K562 (cell line): ENCODE measurements around the gene SOSTDC1. TPM values are rescaled to one million over a fixed set of nuclear protein-coding genes. Genes with fewer than 3 reads are reported as not detected.
A peak's percentile ranks its signal among the peaks of the same experiment; 100 is the strongest.

Experiments
- MYC ChIP-seq, 2 experiments: fragments of 250-450 bp in 1 of 2; sonication (Bioruptor Pico) in 1 of 2; IDR thresholded peaks; 2 replicates each; pipeline versions ENCODE4 v1.5.1 to v1.6.1; 2012 to 2021; ENCODE audit warnings: low read depth in 2 of 2, borderline replicate concordance in 1 of 2, improper control_type of control experiment in 1 of 2, low read length in 1 of 2, mild to moderate bottlenecking in 1 of 2, moderate library complexity in 1 of 2
- RUNX1 ChIP-seq: sonication (generic); IDR thresholded peaks from 2 replicates; pipeline ENCODE4 v1.6.1; 2016; ENCODE audit warnings: antibody characterized with exemption, low read depth
- SOX6 ChIP-seq: fragments of 450-650 bp; IDR thresholded peaks from 2 replicates; pipeline ENCODE4 v1.6.1; 2014; ENCODE audit warnings: mild to moderate bottlenecking
- SRSF3 ChIP-seq: fragments of 200-400 bp; formaldehyde crosslinking; IDR thresholded peaks from 2 replicates; pipeline ENCODE4 v1.6.1; 2016; ENCODE audit warnings: mild to moderate bottlenecking, low read length, moderate library complexity; ENCODE audit not compliant: insufficient read depth
- TAL1 ChIP-seq: fragments of 450-650 bp; IDR thresholded peaks from 2 replicates; pipeline ENCODE4 v1.6.1; 2016; ENCODE audit warnings: mild to moderate bottlenecking
- TRIM24 ChIP-seq, 2 experiments: fragments of 450-650 bp; IDR thresholded peaks; 2 replicates each; pipeline ENCODE4 v1.6.1; 2016
- ZNF175 ChIP-seq: fragments of 200-800 bp; sonication (Bioruptor generic); IDR thresholded peaks from 2 replicates; pipeline ENCODE4 v1.6.1; 2016; ENCODE audit warnings: low read depth, mild to moderate bottlenecking, missing genetic modification characterization, missing compliant biosample characterization
- polyA plus RNA-seq, 8 experiments: library from polyadenylated mRNA; depleted of rRNA in 4 of 8; stranded (reverse) in 5 of 8; unstranded in 3 of 8; fragments of >200 nt; fragmentation: Nextera tagmentation in 2 of 8; fragmentation: Illumina TruSeq in 1 of 8; extraction: Ambion mirVana in 2 of 8; extraction: Trizol in 1 of 8; gene quantifications; 2 replicates each; pipeline versions ENCODE4 v1.2.1 to v1.2.3, GENCODE V29; 2011 to 2014; ENCODE audit warnings: inconsistent platforms in 1 of 8, missing spikeins in 1 of 8
- total RNA-seq, 7 experiments: library from RNA; depleted of rRNA in 6 of 7; stranded (reverse); fragments of >200 nt in 6 of 7; fragmentation: Illumina TruSeq in 2 of 7; extraction: Trizol in 2 of 7; gene quantifications; 2 replicates each; pipeline versions ENCODE4 v1.2.1 to v1.2.3, GENCODE V29; 2011 to 2021; ENCODE audit warnings: low replicate concordance in 1 of 7
- TF ChIP-seq, protein P1 (sequence below), 2 experiments: fragments of 450-650 bp in 1 of 2; sonication (generic) in 1 of 2; formaldehyde crosslinking in 1 of 2; IDR thresholded peaks; 2 replicates each; pipeline versions ENCODE4 v1.7.1 to v1.9.0; 2016 to 2022; ENCODE audit warnings: inconsistent platforms in 1 of 2, mild to moderate bottlenecking in 1 of 2, missing genetic modification reagents in 1 of 2
- TF ChIP-seq, protein P2 (sequence below): sonication (generic); formaldehyde crosslinking; IDR thresholded peaks from 2 replicates; pipeline ENCODE4 v1.8.0; 2022; ENCODE audit warnings: mild to moderate bottlenecking, missing genetic modification reagents
- TF ChIP-seq, protein P3 (sequence below): sonication (generic); formaldehyde crosslinking; IDR thresholded peaks from 2 replicates; pipeline ENCODE4 v1.8.1; 2023; ENCODE audit warnings: mild to moderate bottlenecking, missing genetic modification reagents, moderate library complexity

The SOSTDC1 gene
- total and polyA plus RNA-seq, 9 of the 15 experiments (the other 6 are each of a cell fraction or from before 2014, with no cell fraction given), result 8.3 to 48.6 (median 15.9) TPM

DNA sequence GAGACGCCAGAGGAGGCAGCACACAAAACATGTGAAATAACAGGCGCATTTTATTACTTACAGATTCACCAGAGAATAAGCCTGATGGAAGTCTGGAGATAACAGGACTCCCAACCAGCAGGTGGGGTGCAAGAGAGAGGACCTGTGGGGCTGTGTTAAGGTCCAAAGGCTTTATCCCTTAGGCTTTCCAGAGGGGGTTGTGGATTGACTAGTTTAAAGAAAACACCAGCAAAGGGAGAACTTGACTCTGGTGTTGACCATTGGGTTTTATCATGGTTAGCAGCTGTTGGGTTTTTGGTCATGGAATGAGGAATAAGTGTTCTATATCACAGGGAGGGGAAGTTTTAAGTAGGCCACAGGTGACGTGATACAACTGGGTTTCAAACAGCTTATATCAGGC, 42.6 kb downstream of the SOSTDC1 start (continued):
- TF ChIP-seq, protein P1, sequence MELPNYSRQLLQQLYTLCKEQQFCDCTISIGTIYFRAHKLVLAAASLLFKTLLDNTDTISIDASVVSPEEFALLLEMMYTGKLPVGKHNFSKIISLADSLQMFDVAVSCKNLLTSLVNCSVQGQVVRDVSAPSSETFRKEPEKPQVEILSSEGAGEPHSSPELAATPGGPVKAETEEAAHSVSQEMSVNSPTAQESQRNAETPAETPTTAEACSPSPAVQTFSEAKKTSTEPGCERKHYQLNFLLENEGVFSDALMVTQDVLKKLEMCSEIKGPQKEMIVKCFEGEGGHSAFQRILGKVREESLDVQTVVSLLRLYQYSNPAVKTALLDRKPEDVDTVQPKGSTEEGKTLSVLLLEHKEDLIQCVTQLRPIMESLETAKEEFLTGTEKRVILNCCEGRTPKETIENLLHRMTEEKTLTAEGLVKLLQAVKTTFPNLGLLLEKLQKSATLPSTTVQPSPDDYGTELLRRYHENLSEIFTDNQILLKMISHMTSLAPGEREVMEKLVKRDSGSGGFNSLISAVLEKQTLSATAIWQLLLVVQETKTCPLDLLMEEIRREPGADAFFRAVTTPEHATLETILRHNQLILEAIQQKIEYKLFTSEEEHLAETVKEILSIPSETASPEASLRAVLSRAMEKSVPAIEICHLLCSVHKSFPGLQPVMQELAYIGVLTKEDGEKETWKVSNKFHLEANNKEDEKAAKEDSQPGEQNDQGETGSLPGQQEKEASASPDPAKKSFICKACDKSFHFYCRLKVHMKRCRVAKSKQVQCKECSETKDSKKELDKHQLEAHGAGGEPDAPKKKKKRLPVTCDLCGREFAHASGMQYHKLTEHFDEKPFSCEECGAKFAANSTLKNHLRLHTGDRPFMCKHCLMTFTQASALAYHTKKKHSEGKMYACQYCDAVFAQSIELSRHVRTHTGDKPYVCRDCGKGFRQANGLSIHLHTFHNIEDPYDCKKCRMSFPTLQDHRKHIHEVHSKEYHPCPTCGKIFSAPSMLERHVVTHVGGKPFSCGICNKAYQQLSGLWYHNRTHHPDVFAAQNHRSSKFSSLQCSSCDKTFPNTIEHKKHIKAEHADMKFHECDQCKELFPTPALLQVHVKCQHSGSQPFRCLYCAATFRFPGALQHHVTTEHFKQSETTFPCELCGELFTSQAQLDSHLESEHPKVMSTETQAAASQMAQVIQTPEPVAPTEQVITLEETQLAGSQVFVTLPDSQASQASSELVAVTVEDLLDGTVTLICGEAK (IDR thresholded peaks at IDR 0.05), result no peak
- TF ChIP-seq, protein P1 (CRISPR knock-in tag; IDR thresholded peaks at IDR 0.05), result no peak
- TF ChIP-seq RUNX1, result no peak
- TF ChIP-seq, protein P2, sequence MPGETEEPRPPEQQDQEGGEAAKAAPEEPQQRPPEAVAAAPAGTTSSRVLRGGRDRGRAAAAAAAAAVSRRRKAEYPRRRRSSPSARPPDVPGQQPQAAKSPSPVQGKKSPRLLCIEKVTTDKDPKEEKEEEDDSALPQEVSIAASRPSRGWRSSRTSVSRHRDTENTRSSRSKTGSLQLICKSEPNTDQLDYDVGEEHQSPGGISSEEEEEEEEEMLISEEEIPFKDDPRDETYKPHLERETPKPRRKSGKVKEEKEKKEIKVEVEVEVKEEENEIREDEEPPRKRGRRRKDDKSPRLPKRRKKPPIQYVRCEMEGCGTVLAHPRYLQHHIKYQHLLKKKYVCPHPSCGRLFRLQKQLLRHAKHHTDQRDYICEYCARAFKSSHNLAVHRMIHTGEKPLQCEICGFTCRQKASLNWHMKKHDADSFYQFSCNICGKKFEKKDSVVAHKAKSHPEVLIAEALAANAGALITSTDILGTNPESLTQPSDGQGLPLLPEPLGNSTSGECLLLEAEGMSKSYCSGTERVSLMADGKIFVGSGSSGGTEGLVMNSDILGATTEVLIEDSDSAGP (CRISPR knock-in tag), result no peak
- peak; percentile 23 to 34; a peak in 1 of 4 replicates for TF ChIP-seq TRIM24 (IDR thresholded peaks at IDR 0.05)
- TF ChIP-seq SOX6, result peak; percentile 41; the same call in 1 of the 2 replicates
- TF ChIP-seq, protein P3, sequence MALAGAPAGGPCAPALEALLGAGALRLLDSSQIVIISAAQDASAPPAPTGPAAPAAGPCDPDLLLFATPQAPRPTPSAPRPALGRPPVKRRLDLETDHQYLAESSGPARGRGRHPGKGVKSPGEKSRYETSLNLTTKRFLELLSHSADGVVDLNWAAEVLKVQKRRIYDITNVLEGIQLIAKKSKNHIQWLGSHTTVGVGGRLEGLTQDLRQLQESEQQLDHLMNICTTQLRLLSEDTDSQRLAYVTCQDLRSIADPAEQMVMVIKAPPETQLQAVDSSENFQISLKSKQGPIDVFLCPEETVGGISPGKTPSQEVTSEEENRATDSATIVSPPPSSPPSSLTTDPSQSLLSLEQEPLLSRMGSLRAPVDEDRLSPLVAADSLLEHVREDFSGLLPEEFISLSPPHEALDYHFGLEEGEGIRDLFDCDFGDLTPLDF (CRISPR knock-in tag), result no peak
- TF ChIP-seq MYC (IDR thresholded peaks at IDR 0.05; ENCODE audit: low read depth, low read length), result no peak
- no peak for TF ChIP-seq MYC (CRISPR knock-in tag; IDR thresholded peaks at IDR 0.05; ENCODE audit: borderline replicate concordance, low read depth)
- 0 out of 2 replicates have a peak, but pooled peaks have one; percentile 36 for TF ChIP-seq ZNF175 (CRISPR knock-in tag)
- TF ChIP-seq SRSF3, result no peak
- TF ChIP-seq TAL1, result peak; percentile 39
- TF ChIP-seq, all 486 proteins: peak for 35
